NK-92 treated with Interleukin-12 subunit alpha and Interleukin-12 subunit beta, amount 100 ng/mL, for 24 hours (cell line): ENCODE data around the gene ART5.
"Not testable (repeated sequence)": the region's sequence is repeated elsewhere in the genome, so short reads cannot be mapped to it uniquely, and the experiment has no call there.

Experiments used
- DNase-seq: peaks from one replicate; lab custom pipeline; 2025; lab: John Stamatoyannopoulos, UW

Gene ART5

GRCh38 chr11:3617990-3618389 is 23.8 kb downstream of the ART5 start:
- DNase-seq = no peak

DNA sequence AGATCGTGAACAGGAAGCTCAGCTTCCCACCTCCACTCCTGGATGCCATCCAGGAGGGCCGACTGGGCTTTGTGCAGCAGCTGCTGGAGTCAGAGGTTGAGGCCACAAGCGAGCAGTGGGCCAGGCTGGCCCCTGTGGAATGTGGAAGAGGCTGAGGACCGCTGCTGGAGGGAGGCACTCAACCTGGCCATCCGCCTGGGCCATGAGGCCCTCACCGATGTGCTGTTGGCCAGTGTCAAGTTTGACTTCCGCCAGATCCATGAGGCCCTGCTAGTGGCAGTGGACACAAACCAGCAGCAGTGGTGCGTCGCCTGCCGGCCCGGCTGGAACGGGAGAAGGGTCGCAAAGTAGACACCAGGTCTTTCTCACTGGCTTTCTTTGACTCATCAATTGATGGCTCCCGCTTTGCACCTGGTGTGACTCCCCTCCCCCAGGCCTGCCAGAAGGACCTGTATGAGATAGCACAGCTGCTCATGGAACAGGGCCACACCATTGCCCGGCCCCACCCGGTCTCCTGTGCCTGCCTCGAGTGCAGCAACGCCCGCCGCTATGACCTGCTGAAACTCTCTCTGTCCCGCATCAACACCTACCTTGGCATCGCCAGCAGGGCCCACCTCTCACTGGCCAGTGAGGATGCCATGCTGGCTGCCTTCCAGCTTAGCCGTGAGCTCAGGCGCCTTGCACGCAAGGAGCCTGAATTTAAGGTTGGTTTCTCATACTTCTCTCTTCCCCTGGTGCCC is 24.9 kb downstream of the ART5 start:
- no peak for DNase-seq

- no peak for DNase-seq
Measured at GRCh38 chr11:3615998-3616397, 25.8 kb downstream of the ART5 start.

- no peak for DNase-seq
Measured at GRCh38 chr11:3614742-3615171, 27.0 kb downstream of the ART5 start.

GRCh38 chr11:3613998-3614741 is 27.6 kb downstream of the ART5 start:
- no peak for DNase-seq

GRCh38 chr11:3611976-3612678 is 29.7 kb downstream of the ART5 start:
- no peak for DNase-seq

- DNase-seq = no peak
Measured at GRCh38 chr11:3610846-3611245, 30.9 kb downstream of the ART5 start.

DNA sequence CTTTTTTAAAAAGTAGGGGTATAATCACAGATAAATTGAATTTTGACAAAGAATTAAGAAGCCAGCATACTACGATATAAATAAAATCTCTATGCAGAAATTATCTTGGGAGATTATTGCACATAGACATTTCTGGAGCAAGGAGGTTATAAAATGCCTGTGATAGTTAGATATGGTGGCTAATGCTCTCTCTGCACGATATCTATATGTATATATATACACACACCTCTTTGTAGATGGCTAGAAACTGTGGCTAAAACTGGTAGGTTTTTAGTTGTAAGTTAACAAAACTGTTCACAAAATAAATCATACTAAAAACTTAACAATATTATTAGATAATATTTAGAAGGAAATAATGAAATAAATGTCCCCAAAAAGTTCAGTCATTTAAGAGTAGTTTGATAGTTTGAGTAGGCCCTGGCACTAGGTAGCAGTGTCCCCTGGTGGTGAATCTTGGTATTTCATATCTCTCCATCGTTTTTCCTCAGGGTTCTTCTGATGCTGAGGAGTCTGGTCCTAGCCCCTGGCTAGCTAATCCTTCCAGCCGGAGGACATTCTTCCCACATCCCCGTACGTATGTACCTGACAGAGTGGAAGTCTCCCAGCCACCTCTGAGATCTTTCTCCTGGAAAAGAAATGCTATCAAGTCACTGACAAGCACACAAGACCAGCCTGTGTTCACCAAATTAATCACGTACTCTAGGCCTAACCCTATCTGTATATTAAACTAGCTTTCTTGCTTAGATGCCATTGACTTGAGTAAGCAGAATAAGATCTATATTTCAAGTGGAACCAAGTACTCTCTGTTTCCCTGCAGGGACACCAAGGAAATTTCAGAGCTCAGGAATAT is 32.2 kb downstream of the ART5 start:
- DNase-seq = no peak

- no peak for DNase-seq
Measured at GRCh38 chr11:3605771-3606203, 36.0 kb downstream of the ART5 start.

DNA sequence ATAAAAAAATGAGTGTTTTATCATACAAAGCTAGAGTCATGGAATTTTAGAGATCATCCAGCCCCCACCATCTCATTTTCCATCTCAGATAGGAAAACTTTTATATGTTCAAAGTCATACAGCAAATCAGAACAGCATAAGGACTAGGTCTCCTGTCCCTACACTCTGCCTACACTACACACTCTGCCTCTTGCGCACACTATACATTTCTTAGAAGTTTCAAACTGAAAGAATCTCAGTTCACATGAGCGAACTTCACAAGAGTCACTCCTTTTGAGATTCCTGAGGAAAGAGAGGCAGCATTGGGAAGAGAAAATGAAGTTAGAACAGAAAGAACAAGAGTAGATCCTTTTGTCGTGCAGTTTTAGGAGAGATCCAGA is 36.5 kb downstream of the ART5 start:
- no peak for DNase-seq

DNA sequence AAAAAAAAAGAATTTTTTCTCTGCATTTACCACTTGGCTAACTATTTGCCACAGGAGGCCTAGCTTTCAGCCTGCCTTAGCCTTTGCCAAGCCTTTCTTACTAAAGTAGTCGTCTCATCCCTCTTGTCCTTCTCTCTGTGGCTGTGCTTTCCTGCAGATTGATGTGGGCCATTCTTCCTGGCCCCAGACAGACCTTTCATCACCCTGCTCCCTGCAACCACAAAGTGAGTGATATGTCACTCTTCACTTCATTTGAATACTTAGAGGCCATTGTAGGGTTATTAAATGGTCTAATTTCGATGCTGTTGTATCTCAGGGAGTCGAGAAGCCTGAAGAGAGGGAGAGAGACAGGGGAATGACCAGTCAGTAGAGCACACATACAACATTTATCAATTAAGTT is 37.6 kb downstream of the ART5 start:
- DNase-seq = no peak

DNA sequence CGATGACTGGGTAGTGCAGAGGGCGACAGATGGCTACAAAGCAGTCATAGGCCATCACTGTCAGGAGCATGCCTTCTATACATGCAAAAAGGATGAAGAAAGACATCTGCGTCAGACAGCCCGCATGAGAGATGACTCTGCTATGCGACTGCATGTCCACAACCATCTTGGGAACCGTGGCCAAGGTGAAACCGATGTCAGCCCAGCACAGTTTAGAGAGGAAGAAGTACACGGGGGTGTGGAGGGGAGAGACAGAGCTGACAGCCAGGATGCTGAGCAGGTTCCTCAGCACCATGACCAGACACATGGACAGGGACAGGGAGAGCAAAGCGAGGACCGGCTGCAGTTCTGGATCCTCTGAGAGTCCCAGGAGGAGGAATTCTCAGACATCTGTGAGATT is 41.6 kb downstream of the ART5 start:
- DNase-seq = not testable (repeated sequence)

DNA sequence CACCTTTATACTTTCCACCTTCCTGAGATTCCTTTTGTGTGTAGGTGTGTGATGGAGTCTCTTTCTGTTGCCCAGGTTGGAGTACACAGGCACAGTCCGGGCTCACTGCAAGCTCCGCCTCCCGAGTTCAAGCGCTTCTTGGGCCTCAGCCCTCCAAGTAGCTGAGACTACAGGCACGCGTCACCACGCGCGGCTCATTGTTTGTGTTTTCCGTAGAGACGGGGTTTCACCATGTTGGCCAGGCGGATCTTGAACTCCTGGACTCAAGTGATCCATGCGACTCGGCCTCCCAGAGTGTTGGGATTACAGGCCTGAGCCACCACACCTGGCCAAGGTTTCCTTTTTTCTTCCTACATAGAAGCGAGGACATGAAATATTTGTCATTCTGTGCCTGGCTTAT is 44.0 kb downstream of the ART5 start:
- not testable (repeated sequence) for DNase-seq

- DNase-seq = not testable (repeated sequence)
Measured at GRCh38 chr11:3591326-3591725, 50.5 kb downstream of the ART5 start.

GRCh38 chr11:3590193-3590592 is 51.6 kb downstream of the ART5 start:
- DNase-seq = not testable (repeated sequence)

- not testable (repeated sequence) for DNase-seq
Measured at GRCh38 chr11:3588776-3589175, 53.0 kb downstream of the ART5 start.
